NB4 (cell line): ENCODE data around the gene DMAC2.

Experiments
- CTCF ChIP-seq: IDR thresholded peaks from one replicate; pipeline ENCODE4 v1.5.1; 2012; ENCODE audit warnings: low read depth, low read length
- MAX ChIP-seq: IDR thresholded peaks from 2 replicates; pipeline ENCODE4 v1.6.1; 2011; ENCODE audit warnings: low read depth, low read length
- POLR2A ChIP-seq: IDR thresholded peaks from 2 replicates; pipeline ENCODE4 v1.6.1; 2011; ENCODE audit warnings: mild to moderate bottlenecking; ENCODE audit not compliant: insufficient read length; ENCODE audit errors: extremely low read depth

- TF ChIP-seq CTCF = no peak
- no peak for TF ChIP-seq POLR2A
- no peak for TF ChIP-seq MAX
Observed at GRCh38 chr19:41428481-41428859, 11.2 kb downstream of the DMAC2 start.
